BLaER1 (cell line): ENCODE data around the gene ATP5PD.

Experiments used
- H3K27ac ChIP-seq: shearing (Covaris generic); formaldehyde crosslinking; 2 replicates; pipeline ENCODE4 v1.8.1; 2022
- H3K27me3 ChIP-seq: shearing (Covaris generic); formaldehyde crosslinking; 2 replicates; pipeline ENCODE4 v1.8.1; 2022
- H3K36me3 ChIP-seq: shearing (Covaris generic); formaldehyde crosslinking; 2 replicates; pipeline ENCODE4 v1.8.1; 2022
- H3K4me1 ChIP-seq: shearing (Covaris generic); formaldehyde crosslinking; 2 replicates; pipeline ENCODE4 v1.8.1; 2022
- H3K4me2 ChIP-seq: shearing (Covaris generic); formaldehyde crosslinking; 2 replicates; pipeline ENCODE4 v1.8.1; 2022
- H3K4me3 ChIP-seq: shearing (Covaris generic); formaldehyde crosslinking; 2 replicates; pipeline ENCODE4 v1.8.1; 2022
- H3K9ac ChIP-seq: shearing (Covaris generic); formaldehyde crosslinking; 2 replicates; pipeline ENCODE4 v1.8.1; 2022
- H3K9me3 ChIP-seq: shearing (Covaris generic); formaldehyde crosslinking; 2 replicates; pipeline ENCODE4 v1.8.1; 2022
- H4K20me1 ChIP-seq: shearing (Covaris generic); formaldehyde crosslinking; 2 replicates; pipeline ENCODE4 v1.8.1; 2022
- Cebpa-rat ChIP-seq: shearing (Covaris generic); IDR thresholded peaks from 2 replicates; pipeline ENCODE4 v1.8.1; 2022

Gene ATP5PD

GRCh38 chr17:75024686-75025397 lies 21.9 kb downstream of the ATP5PD start:
- H3K4me1 ChIP-seq, result peaks cover 26% of the 10 kb centered on the region
- H3K27ac ChIP-seq, result no peak overlapping the region
- H3K9me3 ChIP-seq, result peaks cover 75% of the 10 kb centered on the region
- H4K20me1 ChIP-seq, result no peaks in the 10 kb centered on the region
- peak overlapping the region; percentile 78 for H3K4me2 ChIP-seq
- no peak for TF ChIP-seq Cebpa-rat
- no peaks in the 10 kb centered on the region for H3K27me3 ChIP-seq
- H3K9ac ChIP-seq, result no peak overlapping the region
- H3K4me3 ChIP-seq, result peak overlapping the region; percentile 42; the same call in 1 of the 2 replicates
- H3K36me3 ChIP-seq, result peaks cover 46% of the 10 kb centered on the region

DNA sequence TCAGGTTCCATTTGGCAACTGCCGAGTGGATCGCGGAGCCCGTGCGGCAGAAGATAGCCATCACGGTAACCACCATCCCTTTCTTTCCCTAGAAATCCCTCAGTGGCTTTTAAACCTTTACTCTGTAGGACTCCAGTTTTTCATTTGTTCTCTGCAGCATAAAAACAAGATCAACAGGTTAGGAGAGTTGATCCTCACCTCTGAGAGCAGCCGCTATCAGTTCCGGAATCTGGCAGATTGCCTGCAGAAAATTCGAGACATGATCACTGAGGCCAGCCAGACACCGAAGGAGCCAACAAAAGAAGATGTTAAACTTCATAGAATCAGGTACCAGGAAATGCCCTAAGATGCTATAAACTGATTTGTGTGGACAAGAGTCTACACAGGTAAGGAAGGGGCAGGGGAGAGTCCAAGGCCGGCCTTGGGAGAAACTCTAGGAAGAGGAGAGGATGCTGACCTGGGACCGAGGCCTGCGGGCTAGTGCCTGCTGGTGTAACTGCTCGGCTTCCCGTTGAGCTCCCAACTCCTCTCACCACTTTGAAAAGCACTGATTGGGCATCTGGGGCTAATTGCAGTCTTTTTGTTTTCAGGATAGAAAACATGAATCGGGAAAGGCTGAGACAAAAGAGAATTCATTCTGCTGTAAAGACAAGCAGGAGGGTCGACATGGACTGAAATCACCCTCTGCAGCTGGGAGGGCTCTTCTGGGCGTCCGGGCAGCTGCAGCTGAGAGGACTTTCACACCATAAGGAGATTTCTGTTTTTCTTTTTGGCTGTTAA lies 26.2 kb downstream of the ATP5PD start:
- H3K9ac ChIP-seq, result no peak overlapping the region
- H3K4me1 ChIP-seq, result peaks cover 18% of the 10 kb centered on the region
- peaks cover 10% of the 10 kb centered on the region for H4K20me1 ChIP-seq
- no peaks in the 10 kb centered on the region for H3K27me3 ChIP-seq
- no peak for TF ChIP-seq Cebpa-rat
- no peak overlapping the region for H3K4me3 ChIP-seq
- H3K27ac ChIP-seq, result no peak overlapping the region
- peaks cover 86% of the 10 kb centered on the region for H3K36me3 ChIP-seq
- H3K4me2 ChIP-seq, result no peak overlapping the region
- H3K9me3 ChIP-seq, result peaks cover 35% of the 10 kb centered on the region

DNA sequence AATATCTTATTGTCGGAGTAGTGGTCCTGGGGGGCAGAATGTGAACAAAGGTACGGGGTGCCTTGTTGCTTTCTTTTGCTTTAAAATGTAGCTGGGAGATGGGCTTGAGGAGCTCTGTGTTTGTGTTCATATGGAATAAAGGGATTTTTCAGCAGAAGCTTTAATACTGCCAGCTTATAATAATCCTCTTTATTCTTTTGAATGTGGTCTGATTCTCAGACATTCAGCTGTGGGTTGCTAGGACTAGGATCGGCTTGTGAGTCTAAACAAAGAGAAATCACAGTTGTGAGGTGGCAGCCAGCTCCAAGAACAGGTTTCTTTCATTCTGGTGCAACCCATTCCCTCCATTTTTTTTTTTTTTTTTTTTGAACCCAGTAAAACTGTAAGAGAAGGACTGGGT lies 27.1 kb downstream of the ATP5PD start:
- no peak overlapping the region for H3K9ac ChIP-seq
- H3K36me3 ChIP-seq, result peaks cover 93% of the 10 kb centered on the region
- no peaks in the 10 kb centered on the region for H3K27me3 ChIP-seq
- no peak for TF ChIP-seq Cebpa-rat
- peaks cover 10% of the 10 kb centered on the region for H4K20me1 ChIP-seq
- no peak overlapping the region for H3K4me2 ChIP-seq
- H3K27ac ChIP-seq, result no peak overlapping the region
- H3K9me3 ChIP-seq, result peaks cover 30% of the 10 kb centered on the region
- no peak overlapping the region for H3K4me3 ChIP-seq
- H3K4me1 ChIP-seq, result peaks cover 10% of the 10 kb centered on the region

GRCh38 chr17:75019146-75019545 lies 27.6 kb downstream of the ATP5PD start:
- Histone ChIP-seq H4K20me1 (peaks cover 10% of the 10 kb centered on the region), H3K4me3 (no peak overlapping the region), H3K4me1 (peaks cover 4% of the 10 kb centered on the region), H3K9ac (no peak overlapping the region), H3K9me3 (peaks cover 24% of the 10 kb centered on the region), H3K4me2 (no peak overlapping the region), H3K27me3 (no peaks in the 10 kb centered on the region), H3K27ac (no peak overlapping the region), H3K36me3 (peaks cover 88% of the 10 kb centered on the region)
- TF ChIP-seq Cebpa-rat, result no peak

GRCh38 chr17:75013092-75013559 lies 33.6 kb downstream of the ATP5PD start:
- Histone ChIP-seq H3K36me3 (peaks cover 29% of the 10 kb centered on the region), H3K4me3 (peak overlapping the region; percentile 83), H3K9me3 (no peaks in the 10 kb centered on the region)

GRCh38 chr17:75012346-75013091 lies 34.2 kb downstream of the ATP5PD start, which contains the start of gene MRPL58:
TSS of gene MRPL58 (plus strand) at chr17:75012670. CDS start at chr17:75012687, 17 bp downstream.
- H3K36me3 ChIP-seq, result peaks cover 23% of the 10 kb centered on the region
- H3K4me2 ChIP-seq, result peak within 1 kb of the TSS; percentile 85
- H3K27ac ChIP-seq, result peak within 1 kb of the TSS; percentile 87
- peaks cover 30% of the 10 kb centered on the region for H3K4me1 ChIP-seq
- H3K9me3 ChIP-seq, result no peaks in the 10 kb centered on the region
- TF ChIP-seq Cebpa-rat, result no peak
- peak within 1 kb of the TSS; percentile 83 for H3K4me3 ChIP-seq
- H3K9ac ChIP-seq, result peak within 1 kb of the TSS; percentile 84
- H4K20me1 ChIP-seq, result no peaks in the 10 kb centered on the region; the same call in 1 of the 2 replicates
- no peaks in the 10 kb centered on the region for H3K27me3 ChIP-seq

More at GRCh38 chr17:75013092-75013559, 33.6 kb downstream of the ATP5PD start:
- Histone ChIP-seq H3K9ac (peak overlapping the region; percentile 84), H3K4me2 (peak overlapping the region; percentile 85), H3K27ac (peak overlapping the region; percentile 87), H4K20me1 (no peaks in the 10 kb centered on the region; the same call in 1 of the 2 replicates), H3K4me1 (peaks cover 30% of the 10 kb centered on the region), H3K27me3 (no peaks in the 10 kb centered on the region)
- no peak for TF ChIP-seq Cebpa-rat

DNA sequence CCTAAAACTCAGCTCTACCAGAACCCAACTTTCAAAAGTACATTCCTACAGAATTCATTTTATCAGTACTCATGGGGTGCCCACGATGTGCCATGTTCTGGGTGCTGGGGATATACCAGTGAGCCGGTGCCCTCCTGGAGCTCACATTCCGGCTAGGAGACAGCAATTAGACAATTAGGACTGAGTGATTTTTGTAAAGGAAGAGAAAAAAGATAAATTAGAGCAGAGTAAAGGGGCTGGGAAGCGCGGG lies 34.7 kb downstream of the ATP5PD start:
- peaks cover 30% of the 10 kb centered on the region for H3K4me1 ChIP-seq
- peak overlapping the region; percentile 84 for H3K9ac ChIP-seq
- H3K36me3 ChIP-seq, result peaks cover 19% of the 10 kb centered on the region
- peak overlapping the region; percentile 83 for H3K4me3 ChIP-seq
- no peak for TF ChIP-seq Cebpa-rat
- H3K9me3 ChIP-seq, result no peaks in the 10 kb centered on the region
- no peaks in the 10 kb centered on the region; the same call in 1 of the 2 replicates for H4K20me1 ChIP-seq
- peak overlapping the region; percentile 87 for H3K27ac ChIP-seq
- peak overlapping the region; percentile 85 for H3K4me2 ChIP-seq
- no peaks in the 10 kb centered on the region for H3K27me3 ChIP-seq

DNA sequence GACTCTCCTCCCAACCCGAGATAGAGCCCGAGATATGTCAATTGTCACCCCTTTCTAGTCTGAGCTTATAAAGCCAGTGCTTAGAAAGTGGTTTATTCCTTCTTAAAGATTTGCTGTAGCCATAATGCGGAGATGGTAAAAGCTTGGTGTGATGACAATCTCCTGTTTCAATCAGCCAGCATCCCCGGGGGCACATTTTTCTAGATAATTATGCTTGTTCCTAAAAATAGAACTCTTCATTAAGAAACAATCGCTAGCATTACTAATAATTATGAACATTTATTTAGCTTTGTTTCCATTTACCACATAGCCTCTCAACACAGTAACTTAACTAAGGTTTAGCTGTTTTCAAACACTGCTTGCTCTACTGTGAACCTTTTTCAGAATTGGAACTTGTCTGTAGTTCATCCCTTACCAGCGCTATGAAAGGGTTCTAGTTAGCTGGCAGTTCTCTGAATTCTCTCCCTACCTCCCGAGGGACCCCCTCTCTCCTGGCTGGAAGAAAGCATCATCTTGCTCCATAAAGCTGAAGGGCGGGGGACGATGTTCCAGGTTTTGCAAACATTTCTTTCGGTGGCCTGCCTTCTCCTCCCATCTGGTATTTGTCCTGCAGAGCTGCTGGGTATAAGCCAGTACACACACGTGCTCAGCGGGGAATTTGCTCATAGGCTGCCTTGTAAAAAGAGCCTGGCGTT lies 35.2 kb downstream of the ATP5PD start:
- no peak for TF ChIP-seq Cebpa-rat
- Histone ChIP-seq H4K20me1 (no peaks in the 10 kb centered on the region; the same call in 1 of the 2 replicates), H3K4me1 (peaks cover 30% of the 10 kb centered on the region), H3K9me3 (no peaks in the 10 kb centered on the region), H3K36me3 (peaks cover 15% of the 10 kb centered on the region), H3K27ac (peak overlapping the region; percentile 87), H3K27me3 (no peaks in the 10 kb centered on the region), H3K4me3 (peak overlapping the region; percentile 83; the same call in 1 of the 2 replicates), H3K4me2 (peak overlapping the region; percentile 85), H3K9ac (no peak overlapping the region)

- H3K4me3 ChIP-seq, result no peak overlapping the region
- H3K4me2 ChIP-seq, result peak overlapping the region; percentile 85
- H4K20me1 ChIP-seq, result no peaks in the 10 kb centered on the region
- no peak overlapping the region for H3K9ac ChIP-seq
- no peaks in the 10 kb centered on the region for H3K9me3 ChIP-seq
- no peaks in the 10 kb centered on the region for H3K27me3 ChIP-seq
- no peak for TF ChIP-seq Cebpa-rat
- no peak overlapping the region for H3K27ac ChIP-seq
- peaks cover 30% of the 10 kb centered on the region for H3K4me1 ChIP-seq
- H3K36me3 ChIP-seq, result 0 out of 2 replicates have a peak, but pooled peaks cover 10% of the 10 kb centered on the region
Measured at GRCh38 chr17:75010683-75011400, 35.9 kb downstream of the ATP5PD start.
